HG03460 (cell line): ENCODE data around the gene RELCH.
A peak's percentile ranks its signal among the peaks of the same experiment; 100 is the strongest.

Experiments
- ATAC-seq: cut with Tn5 transposase; IDR thresholded peaks from one replicate; pipeline ENCODE4 v1.9.1; 2021; ENCODE audit not compliant: unreplicated experiment

RELCH gene

DNA sequence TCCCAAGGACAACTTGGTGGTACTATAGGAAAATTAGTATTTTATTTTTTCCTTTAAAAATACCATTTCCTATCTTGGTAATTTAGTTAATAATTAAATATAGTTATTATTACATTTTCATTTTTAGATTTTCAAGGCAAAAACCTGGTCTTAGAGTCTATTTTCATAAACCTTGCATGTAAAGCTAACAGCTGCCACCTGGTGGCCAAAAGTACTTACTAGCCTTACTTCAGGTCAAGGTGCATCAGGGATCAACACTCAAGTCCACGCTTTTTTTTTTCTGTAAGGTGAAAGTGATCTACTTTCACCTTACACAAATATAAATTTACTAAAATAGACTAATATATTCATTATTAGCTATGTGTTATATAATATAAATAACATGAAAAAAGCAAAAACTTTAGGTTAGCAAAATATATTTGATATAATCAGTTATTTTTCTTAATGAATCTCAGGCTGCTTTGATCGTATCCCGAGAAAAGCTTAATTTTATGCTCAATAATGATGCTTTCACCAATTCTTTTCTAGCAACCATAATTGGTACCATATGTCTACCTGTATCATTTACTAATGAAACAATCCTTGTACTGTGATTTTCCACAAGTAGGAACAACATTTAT, 62.5 kb downstream of the RELCH start:
- peak; percentile 65 for ATAC-seq

DNA sequence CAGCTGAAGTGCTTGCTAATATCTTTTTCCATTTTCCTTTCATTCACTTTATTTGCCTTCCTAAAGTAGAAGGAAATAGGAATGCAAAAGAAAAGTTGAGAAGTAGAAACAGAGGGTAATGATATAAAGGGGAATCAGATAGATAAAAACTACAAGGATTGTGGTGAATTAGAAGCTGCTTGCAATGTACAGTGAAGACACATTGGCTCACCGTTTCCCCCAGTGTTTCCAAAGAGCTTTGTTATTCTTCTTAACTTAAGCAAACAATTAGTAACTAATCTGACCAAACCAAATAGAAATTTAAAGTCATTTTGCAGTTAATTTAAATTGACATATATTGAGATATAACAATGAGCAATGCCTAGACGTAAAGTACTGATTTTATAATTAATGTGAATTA, 63.4 kb downstream of the RELCH start:
- ATAC-seq, result no peak

DNA sequence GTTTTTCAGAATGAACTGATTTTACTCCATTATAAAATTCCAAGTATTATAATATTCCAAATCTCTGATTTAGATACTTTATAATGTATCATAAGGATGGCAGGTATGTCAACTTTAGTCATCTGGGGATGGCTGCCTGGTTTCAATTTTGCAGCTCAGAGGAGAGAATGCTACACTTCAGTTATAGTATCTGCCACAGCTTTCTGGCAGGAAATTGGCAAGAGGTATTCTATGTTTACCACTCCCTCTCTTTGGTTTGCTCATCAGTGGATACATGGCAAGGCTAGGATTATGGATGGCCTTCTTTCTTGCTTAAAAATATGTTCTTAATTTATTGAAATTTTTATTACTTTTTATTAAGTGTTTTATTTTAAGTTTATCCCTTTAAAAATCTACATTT, 71.0 kb downstream of the RELCH start:
- no peak for ATAC-seq

DNA sequence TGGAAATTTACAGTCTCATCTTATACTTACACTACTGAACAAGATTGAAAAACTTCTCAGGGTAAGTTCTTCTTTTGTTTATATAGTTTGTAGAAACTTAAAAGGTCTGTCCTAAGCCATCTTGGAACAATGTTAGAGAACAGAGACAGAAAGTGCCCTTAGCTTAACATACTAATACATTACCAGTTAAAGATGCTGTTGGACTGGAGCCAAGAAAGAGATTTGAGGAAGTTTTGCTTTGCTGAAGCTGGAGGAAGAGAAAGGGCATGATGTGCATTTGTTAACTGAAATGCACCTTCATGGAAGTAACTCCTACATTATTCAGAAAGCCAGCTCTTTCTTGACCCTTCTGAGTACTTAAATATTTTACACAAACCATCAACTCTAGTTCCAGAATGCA, 71.6 kb downstream of the RELCH start:
- no peak for ATAC-seq

DNA sequence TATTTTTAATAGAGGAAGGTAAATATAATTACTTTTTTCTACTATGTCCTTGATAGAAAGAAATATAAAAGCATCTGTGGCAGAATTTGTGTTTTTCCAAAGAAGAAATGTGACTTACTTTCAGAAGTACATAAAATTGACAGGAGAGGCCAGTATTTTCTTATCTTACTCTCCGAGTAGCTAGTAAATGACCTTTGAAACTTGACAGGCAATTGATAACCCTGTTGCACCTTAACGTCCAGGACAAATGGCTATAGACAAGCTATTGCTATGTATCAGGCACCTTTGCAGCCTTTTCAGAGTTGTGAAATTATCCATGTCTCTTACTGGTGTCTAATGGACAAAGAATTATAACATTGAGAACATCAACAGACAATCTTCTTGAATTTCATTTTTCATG, 75.0 kb downstream of the RELCH start:
- ATAC-seq, result no peak

DNA sequence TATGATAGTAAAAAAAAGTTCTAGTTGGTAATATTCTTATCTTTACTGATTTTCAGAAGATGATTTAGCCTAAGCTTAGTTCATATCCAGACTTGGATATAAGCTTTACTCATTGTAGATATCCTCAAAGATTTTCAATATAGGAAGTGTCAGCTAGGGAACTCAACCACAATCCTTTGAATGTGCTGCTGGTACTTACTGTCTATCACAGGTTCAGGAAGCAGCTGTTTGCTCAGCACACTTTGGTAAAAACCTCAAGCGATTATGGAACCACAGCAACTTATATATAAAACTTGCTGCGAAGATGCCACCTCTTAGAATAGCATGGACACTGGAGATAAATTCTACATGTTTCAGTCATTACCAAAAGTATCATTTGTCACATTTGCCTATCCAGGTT, 77.9 kb downstream of the RELCH start:
- no peak for ATAC-seq

DNA sequence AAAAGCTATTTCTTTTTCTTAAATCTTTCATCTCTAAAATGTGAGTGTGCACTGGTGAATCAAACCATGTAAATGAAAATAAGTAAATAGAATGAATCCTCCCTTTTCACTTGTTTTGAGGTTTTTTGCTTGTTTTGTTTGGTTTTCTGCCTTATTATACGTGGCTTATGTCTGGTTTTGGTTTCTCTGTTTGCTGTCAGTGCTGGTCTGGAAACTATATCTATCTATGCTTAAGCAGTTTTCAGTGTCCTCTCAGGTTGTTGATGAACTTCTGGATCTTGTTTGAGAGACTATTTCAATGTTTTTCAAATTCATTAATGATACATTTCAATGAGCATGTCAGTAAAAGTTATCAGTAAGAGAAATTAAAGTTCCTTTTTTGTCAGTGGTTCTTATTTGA, 90.0 kb downstream of the RELCH start:
- no peak for ATAC-seq

DNA sequence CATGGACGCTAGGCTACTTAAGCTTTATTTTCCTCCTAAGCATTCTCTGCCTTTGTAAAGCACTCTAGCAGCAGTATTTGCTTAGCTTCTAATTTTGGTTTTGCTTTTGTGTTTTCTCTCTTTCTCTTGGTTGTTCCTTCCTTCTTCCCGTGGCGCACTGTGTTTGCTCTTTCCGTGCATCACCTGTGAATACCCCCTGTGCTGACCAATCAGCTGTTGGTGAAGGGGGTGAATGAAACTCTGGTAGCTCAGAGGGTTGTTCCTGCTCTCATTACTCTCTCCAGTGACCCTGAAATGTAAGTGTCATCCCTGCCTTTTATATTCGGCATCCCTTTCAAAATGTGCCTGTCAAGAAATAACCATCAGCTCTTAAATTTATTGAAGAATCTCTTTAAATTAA, 92.5 kb downstream of the RELCH start:
- no peak for ATAC-seq

DNA sequence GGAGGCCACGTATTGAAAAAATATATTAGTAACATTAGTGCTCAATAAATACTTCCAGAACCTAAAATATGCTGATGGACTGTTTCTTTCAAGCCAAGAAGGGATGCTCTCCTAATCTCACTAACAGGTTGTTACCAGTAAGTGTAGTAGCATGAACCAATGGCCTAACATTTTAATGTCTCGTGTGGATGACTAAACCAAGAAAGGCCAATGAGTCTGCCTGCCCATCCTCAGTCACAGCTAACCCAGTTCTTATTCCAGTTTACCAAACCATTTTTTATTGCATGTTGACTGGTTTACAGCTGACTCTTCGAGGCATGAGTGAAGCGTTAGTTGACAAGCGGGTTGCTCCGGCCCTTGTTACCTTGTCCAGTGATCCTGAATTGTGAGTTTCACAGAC, 93.0 kb downstream of the RELCH start:
- no peak for ATAC-seq

DNA sequence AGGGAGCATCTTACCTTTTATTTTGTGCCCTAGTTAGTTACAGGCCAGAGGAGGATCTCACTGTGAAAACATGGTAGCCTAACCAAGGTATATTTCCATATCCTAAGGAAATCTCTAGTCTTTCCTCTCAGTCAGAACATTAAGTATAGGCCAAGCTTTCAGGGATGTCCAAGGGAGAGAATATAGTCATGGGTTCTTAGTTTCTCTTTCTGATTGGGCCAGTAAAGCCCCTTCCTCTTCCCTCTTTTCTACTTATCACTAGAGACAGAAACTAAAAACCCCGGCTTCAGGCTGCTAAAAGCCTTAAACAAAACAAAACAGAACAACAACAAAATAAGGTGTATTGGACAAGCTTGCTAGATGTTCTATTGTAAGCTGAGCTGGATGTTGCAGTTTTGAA, 93.7 kb downstream of the RELCH start:
- ATAC-seq, result no peak

DNA sequence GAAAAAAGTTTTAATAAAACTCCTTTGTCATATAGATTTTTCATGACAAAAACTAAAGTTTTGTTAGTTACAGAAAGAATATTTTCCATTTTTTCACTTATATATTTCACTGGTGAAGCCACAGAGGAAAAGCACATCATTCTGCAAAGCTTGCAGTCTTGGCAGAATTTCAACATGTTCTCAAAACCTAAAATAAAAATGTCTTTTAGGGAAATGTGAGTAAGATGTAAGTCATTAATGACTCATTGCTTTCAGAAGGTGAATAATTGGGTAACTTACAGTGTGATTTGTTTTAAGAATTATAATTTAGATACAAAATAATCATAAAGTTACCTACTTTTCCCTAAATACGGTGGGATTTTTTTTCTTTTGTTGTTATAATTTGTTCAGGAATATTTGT, 94.6 kb downstream of the RELCH start:
- no peak for ATAC-seq

DNA sequence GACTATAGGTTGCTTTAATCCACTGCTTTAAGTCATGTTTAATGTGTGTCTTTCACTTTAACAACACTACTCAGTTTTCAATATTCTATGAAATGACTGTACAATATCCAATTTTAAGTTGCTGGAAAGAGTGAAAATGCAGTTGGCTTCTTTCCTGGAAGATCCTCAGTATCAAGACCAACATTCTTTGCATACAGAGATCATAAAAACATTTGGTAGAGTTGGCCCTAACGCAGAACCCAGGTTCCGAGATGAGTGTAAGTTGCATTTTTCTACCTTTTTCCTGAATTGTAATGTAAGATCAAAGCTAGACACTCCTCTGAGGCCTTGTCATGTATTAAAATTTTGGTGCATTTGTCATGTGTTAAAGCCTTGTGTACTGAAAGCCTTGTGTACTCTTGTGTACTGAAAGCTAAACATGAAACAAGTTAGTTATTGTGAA, 95.2 kb downstream of the RELCH start:
- no peak for ATAC-seq

DNA sequence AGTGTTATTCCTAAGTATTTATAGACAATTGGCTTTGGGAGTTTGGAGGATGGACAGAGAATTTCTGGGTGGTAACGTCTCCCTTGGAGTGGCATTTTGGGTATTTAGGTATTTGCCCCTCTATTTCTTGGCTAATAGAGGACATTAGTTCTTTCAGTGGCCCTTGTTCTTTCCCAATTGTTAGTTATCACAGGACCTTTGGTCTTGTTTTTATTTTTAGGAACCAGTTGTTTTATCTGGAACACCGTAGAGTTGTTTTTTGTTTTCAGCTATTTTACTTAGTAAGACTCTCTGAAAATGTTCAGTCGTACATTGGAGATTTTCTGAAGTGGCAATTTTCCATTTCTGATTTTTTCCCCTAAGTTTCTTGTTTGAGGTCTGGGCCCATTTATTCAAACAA, 97.6 kb downstream of the RELCH start:
- ATAC-seq, result no peak

DNA sequence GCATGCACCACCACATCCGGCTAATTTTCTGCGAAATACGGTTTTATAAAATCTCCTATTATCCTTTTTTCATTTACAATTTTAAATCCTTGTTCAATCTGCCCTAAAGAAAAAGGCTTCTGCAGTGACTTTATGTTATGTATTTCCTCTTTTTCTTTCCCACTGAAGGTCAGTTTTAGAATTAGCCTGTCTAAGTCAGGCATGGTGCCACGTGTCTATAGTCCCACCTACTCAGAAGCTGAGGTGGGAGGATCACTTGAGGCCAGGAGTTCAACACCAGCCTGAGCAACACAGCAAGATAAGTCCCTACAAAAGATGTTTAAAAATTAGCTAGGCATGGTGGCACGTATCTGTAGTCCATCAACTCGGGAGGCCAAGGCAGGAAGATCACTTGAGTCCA, 98.2 kb downstream of the RELCH start:
- ATAC-seq, result no peak

DNA sequence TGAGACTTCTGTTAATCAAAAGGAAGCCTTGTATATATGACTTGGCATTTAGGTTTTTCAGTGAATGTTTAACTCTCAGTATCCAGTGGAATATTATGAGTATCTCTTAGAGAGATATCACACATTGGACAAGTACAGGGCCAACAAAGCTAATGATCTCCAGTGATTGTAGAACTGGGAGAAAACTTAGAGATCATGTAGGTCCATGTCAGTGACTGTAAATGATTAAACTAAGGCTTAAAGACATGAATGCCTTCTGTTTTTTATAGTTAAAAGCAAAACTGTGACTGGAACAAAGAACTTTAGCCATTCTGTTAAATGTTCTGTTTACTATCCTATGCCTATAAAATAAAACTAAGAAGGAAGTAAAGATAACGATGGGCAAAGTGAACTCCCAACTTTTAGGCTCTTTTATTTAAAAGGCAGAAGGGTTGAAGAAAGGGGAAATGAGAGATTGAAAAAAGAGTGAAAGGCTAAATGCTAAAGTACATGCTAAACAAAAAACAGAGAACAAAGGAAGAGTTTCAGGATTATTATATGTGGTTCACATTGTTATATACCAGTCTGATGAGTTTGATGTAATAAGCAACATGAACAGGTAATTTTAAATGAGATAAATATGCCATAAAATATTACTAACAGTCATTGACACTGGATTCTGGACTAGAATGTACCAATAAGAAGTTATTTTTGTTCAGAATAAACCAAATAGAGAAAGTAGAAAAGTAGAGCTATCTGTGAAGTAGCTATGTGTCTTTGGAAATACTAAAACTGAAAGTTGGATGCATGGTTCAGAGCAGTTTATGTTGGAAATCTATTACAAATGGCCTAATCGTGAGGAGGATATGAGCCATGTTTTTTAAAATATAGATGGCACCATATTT, 101.0 kb downstream of the RELCH start:
- ATAC-seq, result peak; percentile 58

DNA sequence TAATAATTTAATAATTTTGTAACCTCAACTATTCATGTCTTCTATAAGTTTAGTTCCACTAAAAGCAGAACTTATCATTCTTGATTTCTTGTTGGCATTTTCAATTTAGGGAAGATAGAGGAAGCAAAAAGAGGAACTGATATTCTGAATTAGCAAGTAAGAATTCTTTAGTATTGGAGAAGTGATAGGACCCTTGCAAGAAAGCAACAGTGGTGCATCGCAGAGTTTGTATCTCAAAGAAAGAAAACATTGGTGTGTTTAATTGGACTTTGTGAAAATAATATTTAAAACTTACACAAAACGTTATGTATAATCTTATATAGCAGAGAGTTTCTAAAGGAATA, 101.6 kb downstream of the RELCH start:
- ATAC-seq, result peak; percentile 49

DNA sequence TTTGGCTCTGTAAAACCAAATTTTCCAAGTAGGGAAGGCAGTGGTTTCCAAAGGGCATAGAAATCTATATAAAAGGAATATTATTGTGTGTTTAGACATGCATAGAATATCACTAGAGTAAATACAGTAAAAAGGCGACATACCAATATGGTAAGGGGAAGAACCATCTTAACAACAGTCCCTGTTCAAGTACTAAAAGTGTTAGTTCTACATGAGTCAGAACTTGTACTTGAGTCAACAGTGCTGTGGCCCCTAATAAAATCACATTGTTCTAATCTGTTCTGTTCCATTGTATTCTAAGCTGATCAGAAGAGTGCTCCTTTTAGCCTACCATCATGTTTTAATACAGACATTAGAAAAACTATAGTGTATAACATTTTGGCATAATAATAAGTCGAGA, 102.0 kb downstream of the RELCH start:
- ATAC-seq, result peak; percentile 53

DNA sequence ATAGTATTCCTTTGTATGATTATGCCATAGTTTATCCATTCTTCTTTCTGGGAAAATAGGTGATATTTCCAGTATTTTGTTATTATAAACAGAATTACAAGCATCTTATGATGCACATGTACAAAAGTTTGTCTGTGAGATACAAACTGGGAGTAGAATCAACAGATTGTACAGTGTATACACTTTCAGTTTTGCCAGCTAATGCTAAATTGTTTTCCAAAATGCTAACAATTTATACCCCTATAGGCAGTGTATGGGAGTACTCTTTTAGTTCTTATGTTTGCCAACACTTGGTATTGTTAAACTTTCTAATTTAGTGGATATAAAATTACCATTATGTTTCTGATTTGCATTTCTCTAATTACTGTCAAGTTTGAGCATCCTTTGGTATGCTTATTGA, 107.0 kb downstream of the RELCH start:
- ATAC-seq, result no peak

DNA sequence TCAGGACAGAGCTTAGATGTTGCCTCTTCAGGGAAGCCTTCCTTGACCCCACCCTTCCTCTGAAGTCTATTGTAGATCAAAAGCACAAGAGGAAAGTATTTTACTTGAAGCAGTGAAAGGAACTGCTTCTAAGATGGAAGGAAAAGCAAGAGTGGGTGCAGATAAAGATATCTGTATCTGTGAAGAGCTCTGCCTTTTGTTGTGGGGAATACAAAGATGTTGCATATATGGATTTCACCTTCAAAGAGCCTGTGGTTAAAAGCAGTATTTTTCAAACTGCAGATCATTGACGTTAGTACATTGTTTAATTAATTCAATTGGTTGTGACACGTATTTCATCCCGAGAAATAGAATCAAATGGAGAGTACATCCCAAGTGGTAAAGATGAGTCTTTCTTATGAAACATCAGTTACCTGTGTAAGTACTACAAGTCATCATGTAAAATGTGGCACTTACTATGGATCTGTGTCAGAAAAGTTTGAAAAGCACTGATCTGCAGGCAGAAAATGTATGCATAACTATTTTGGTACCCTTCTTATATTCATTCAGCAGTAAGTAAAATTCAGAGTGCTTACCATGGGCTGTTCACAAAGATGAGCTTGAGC, 113.4 kb downstream of the RELCH start:
- no peak for ATAC-seq

DNA sequence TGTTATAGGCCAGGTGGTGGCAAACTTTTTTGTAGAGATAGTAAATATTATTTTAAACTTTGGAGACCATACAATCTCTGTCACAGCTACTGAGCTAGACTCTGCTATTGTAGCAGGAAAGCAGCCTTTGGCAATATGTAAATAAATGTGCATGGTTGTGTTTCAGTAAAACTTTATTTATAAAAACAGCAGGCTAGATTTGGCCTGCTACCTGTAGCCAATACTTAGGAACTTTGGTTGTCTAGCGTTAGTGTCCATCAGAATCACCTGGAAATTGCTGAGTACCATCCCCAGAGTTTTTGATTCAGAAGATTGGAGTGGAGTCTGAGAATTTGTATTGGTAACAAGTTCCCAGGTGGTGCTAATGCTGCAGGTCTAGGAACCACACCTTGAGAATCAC, 114.3 kb downstream of the RELCH start:
- ATAC-seq, result no peak

DNA sequence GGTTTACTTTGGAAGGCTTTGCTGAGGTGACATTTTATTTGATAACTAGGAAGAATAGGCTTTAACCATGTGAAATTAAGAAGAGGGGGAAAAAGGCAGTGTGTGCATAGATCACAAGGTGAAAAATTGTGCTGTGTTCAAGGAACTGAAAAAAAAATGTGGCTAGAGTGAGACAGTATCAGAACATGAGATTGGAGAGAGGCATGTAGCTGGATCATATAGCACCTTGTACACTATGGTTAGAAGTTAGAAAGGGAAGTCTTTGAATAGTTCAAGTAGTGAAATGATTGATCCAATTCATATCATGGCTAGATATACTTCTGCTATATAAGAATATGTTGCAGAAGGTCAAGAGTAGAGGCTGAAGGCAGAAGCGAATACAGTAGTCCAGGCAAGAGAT, 125.8 kb downstream of the RELCH start:
- ATAC-seq, result no peak
